ENCODE data around the gene KRT16. TPM values are rescaled to one million over a fixed set of nuclear protein-coding genes. Genes with fewer than 3 reads are reported as not detected.
"Not testable (repeated sequence)": the region's sequence is repeated elsewhere in the genome, so short reads cannot be mapped to it uniquely, and the experiment has no call there.

The KRT16 gene
- total RNA-seq (not detected in 2 replicates), polyA plus RNA-seq (not detected in 2 replicates), polyA minus RNA-seq (not detected in 2 replicates), Bru-seq, nascent RNA (percentile 15 among the genes with signal in this experiment), BruChase-seq, experiment 1, labeled RNA remaining after a 6-hour chase (not detected), BruChase-seq, experiment 2, labeled RNA remaining after a 2-hour chase (percentile 15 among the genes with signal in this experiment)
- not detected in 2 replicates for polyA plus RNA-seq (2011; cell fraction: cytosol; rRNA removed)
- 0.34 TPM in 1 of 2 replicates, not detected in the other for polyA plus RNA-seq (2011; cell fraction: nucleus; rRNA removed)
- 0.16 TPM in 1 of 2 replicates, not detected in the other for polyA plus RNA-seq (2012)
- polyA minus RNA-seq (2011; cell fraction: cytosol; rRNA and poly(A)+ RNA removed), result 1.9 TPM
- not detected in 2 replicates for polyA minus RNA-seq (2011; cell fraction: nucleus; rRNA and poly(A)+ RNA removed)
- long read RNA-seq, result 0 reads

DNA sequence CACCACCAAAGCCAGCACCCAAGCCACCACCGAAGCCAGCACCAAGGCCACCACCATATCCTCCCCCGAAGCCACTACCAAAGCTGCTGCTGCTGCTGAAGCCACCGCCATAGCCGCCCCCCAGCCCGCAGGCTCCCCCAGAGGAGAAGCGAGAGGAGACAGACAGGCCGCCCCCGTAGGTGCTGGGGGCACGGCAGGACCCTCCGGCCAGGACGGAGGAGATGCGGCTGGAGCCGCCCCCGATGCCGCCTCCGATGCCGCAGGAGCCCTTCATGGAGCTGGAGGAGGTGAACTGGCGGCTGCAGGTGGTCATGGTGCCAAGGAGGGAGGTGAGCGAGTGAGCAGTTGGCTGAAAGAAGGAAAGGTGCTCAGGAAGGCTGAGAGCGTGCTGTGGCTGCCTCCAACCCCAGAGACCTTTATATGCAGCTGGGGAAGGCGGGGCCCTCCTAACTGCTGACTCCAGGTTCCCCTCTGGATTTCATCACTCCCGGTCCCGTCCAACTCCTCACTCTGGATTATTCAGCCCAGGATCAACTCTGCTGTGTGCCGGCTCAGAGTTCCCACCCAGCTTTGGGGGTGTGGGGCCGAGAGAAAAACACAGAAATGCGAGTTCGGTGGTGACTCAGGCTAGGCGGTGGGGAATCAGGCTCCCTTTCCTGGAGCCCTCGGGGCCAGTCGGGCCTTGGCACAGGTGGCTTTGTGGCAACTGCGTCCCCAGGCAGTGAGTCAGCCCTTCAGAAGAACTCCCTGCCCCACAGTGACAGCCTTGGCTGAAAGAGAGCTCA, at the start of gene KRT16:
TSS of gene KRT16 (minus strand) at position 392 of the 785 bp plus-strand sequence. CDS start at position 313, 79 bp downstream.
- H3K4me2 ChIP-seq (ENCODE audit: insufficient read depth, low read length); H3K4me1 ChIP-seq (ENCODE audit: control insufficient read depth, extremely low read depth, insufficient read depth, low read length); H3K9ac ChIP-seq (replicated peaks; ENCODE audit: extremely low read depth, insufficient read depth, low read length); H3K4me3 ChIP-seq (replicated peaks in 1 of 3; ENCODE audit: insufficient read depth in 1 of 3, low read depth in 1 of 3, low read length in 3 of 3); H3K27me3 ChIP-seq (ENCODE audit: control insufficient read depth in 2 of 2, insufficient read depth in 2 of 2, low read length in 2 of 2); H3K79me2 ChIP-seq (ENCODE audit: control insufficient read depth, insufficient read depth, low read length); intact Hi-C loops (cut with micrococcal nuclease); H3K9me3 ChIP-seq (replicated peaks; ENCODE audit: control insufficient read depth, insufficient read depth, low read length); BruUV-seq (replicated peaks); dilution Hi-C loops (cut with MboI; ENCODE audit: extremely low pct_ligation_motif_present, low sequenced_read_pairs); H3K36me3 ChIP-seq (ENCODE audit: control insufficient read depth in 2 of 2, extremely low read depth in 1 of 2, insufficient read depth in 2 of 2, low read length in 2 of 2); H3K27ac ChIP-seq (ENCODE audit: insufficient read depth, low read depth, low read length); FAIRE-seq; DNase-seq (ENCODE audit: low read depth, low spot score); H2AFZ ChIP-seq (ENCODE audit: low read depth, low read length); POLR2A ChIA-PET; H4K20me1 ChIP-seq (replicated peaks; ENCODE audit: control insufficient read depth, extremely low read depth, insufficient read depth, low read length); H3K9me1 ChIP-seq (replicated peaks; ENCODE audit: control insufficient read depth, extremely low read depth, insufficient read depth, low read length): not testable (repeated sequence)
- CTCF ChIA-PET, result interaction anchor here (1.3 kb wide), 1 partner anchor 33 kb away, joined by 3 read pairs; no protein-coding TSS in a partner anchor

DNA sequence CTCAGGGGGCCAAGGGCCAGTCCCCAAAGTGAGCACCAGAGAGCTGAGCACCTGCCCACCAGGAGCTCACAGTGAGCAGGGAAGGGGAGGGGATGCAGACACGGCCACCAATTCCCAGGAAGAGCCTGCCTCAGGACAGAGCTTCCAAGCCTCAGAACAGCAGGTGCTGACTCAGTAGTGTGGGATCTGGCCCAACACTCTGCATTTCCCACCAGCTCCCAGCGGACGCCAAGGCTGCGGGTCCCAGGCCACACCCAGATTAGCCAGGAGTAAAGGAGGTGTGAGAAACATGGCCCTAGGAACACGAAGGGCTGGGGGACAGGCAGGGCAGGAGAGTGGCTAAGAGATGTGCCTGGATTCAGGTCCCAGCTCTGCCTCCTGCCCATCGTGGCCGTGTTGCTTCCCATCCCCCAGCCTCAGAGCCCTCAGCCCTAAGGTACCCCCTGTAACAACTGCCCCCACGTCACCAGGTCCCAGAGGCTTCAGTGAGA, 47.7 kb upstream of the KRT16 start:
- intact Hi-C loops (cut with micrococcal nuclease), result loop anchor here (10.0 kb wide), 2 partner anchors 335 to 1015 kb away; partner anchors contain the start of gene SMARCE1
- no peak overlapping the region for H3K9ac ChIP-seq (replicated peaks; ENCODE audit: extremely low read depth, insufficient read depth, low read length)

More for the DNA sequence above, 47.7 kb upstream of the KRT16 start:
- CTCF ChIA-PET, result interaction anchor here (1.1 to 9.4 kb wide), 5 partner anchors 9 to 804 kb away, joined by 3 to 369 read pairs (median 14); no protein-coding TSS in a partner anchor
- Histone ChIP-seq H3K9me1 (replicated peaks; ENCODE audit: control insufficient read depth, extremely low read depth, insufficient read depth, low read length) (no peaks in the 10 kb centered on the region), H3K36me3 (ENCODE audit: control insufficient read depth in 2 of 2, extremely low read depth in 1 of 2, insufficient read depth in 2 of 2, low read length in 2 of 2) (no peaks in the 10 kb centered on the region), H2AFZ (ENCODE audit: low read depth, low read length) (no peak overlapping the region), H3K4me2 (ENCODE audit: insufficient read depth, low read length) (no peak overlapping the region), H3K4me1 (ENCODE audit: control insufficient read depth, extremely low read depth, insufficient read depth, low read length) (no peaks in the 10 kb centered on the region), H3K4me3 (replicated peaks in 1 of 3; ENCODE audit: insufficient read depth in 1 of 3, low read depth in 1 of 3, low read length in 3 of 3) (no peak overlapping the region), H3K79me2 (ENCODE audit: control insufficient read depth, insufficient read depth, low read length) (no peaks in the 10 kb centered on the region), H3K9me3 (replicated peaks; ENCODE audit: control insufficient read depth, insufficient read depth, low read length) (no peaks in the 10 kb centered on the region), H3K27ac (ENCODE audit: insufficient read depth, low read depth, low read length) (no peak overlapping the region), H4K20me1 (replicated peaks; ENCODE audit: control insufficient read depth, extremely low read depth, insufficient read depth, low read length) (no peaks in the 10 kb centered on the region), H3K27me3 (ENCODE audit: control insufficient read depth in 2 of 2, insufficient read depth in 2 of 2, low read length in 2 of 2) (peaks cover 0 to 1% of the 10 kb centered on the region in 2 experiments)
- no TSS peak for BruUV-seq (replicated peaks)
- DNase-seq (ENCODE audit: low read depth, low spot score) (no peak), FAIRE-seq (no peak)
- dilution Hi-C loops (cut with MboI; ENCODE audit: extremely low pct_ligation_motif_present, low sequenced_read_pairs), result no loop called here
- POLR2A ChIA-PET, result no interaction called here
- TF ChIP-seq FOS (IDR thresholded peaks at IDR 0.05; ENCODE audit: borderline replicate concordance, insufficient read depth, low read length) (no peak), EZH2 (IDR thresholded peaks at IDR 0.05; ENCODE audit: borderline replicate concordance, low read depth, low read length, severe bottlenecking) (no peak), GATA2 (IDR thresholded peaks at IDR 0.05; ENCODE audit: insufficient read depth, insufficient read length, low read depth, low read length) (no peak), POLR2A (IDR thresholded peaks at IDR 0.05; ENCODE audit: low read depth, low read length) (no peak), JUN (IDR thresholded peaks at IDR 0.05; ENCODE audit: borderline replicate concordance, insufficient read depth, insufficient read length, low read depth) (no peak), MYC (IDR thresholded peaks at IDR 0.05; ENCODE audit: low read depth, low read length) (no peak), MAX (IDR thresholded peaks at IDR 0.05; ENCODE audit: insufficient read depth, insufficient read length) (no peak), POLR2AphosphoS5 (IDR thresholded peaks at IDR 0.05; ENCODE audit: insufficient read depth, low read depth, low read length) (no peak)
- TF ChIP-seq, protein P1, sequence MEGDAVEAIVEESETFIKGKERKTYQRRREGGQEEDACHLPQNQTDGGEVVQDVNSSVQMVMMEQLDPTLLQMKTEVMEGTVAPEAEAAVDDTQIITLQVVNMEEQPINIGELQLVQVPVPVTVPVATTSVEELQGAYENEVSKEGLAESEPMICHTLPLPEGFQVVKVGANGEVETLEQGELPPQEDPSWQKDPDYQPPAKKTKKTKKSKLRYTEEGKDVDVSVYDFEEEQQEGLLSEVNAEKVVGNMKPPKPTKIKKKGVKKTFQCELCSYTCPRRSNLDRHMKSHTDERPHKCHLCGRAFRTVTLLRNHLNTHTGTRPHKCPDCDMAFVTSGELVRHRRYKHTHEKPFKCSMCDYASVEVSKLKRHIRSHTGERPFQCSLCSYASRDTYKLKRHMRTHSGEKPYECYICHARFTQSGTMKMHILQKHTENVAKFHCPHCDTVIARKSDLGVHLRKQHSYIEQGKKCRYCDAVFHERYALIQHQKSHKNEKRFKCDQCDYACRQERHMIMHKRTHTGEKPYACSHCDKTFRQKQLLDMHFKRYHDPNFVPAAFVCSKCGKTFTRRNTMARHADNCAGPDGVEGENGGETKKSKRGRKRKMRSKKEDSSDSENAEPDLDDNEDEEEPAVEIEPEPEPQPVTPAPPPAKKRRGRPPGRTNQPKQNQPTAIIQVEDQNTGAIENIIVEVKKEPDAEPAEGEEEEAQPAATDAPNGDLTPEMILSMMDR (IDR thresholded peaks at IDR 0.05; ENCODE audit: extremely low read depth in 1 of 2, insufficient read depth in 1 of 2, low read depth in 1 of 2, low read length in 2 of 2), result no peak
